Gastroesophageal sphincter (tissue), 3 donors: ENCODE measurements around the gene LDB2.

ENCODE experiments used
- CTCF ChIP-seq, 4 experiments: fragments of 200-600 bp in 2 of 4; fragments of 450-650 bp in 2 of 4; sonication (generic) in 1 of 4; IDR thresholded peaks; one replicate each; pipeline ENCODE4 v1.5.1; 2017 to 2019; ENCODE audit warnings: antibody characterized with exemption in 4 of 4, mild to moderate bottlenecking in 2 of 4, moderate library complexity in 2 of 4
- EP300 ChIP-seq: sonication (generic); formaldehyde crosslinking; IDR thresholded peaks from one replicate; pipeline ENCODE4 v1.6.1; 2017; ENCODE audit warnings: antibody characterized with exemption, mild to moderate bottlenecking
- POLR2A ChIP-seq, 2 donors: fragments of 450-650 bp; IDR thresholded peaks; one replicate each; pipeline ENCODE4 v1.6.1; 2017; ENCODE audit warnings: antibody characterized with exemption in 2 of 2, mild to moderate bottlenecking in 2 of 2, moderate library complexity in 1 of 2
- POLR2AphosphoS5 ChIP-seq: sonication (generic); formaldehyde crosslinking; IDR thresholded peaks from one replicate; pipeline ENCODE4 v1.6.1; 2017; ENCODE audit warnings: antibody characterized with exemption

- TF ChIP-seq CTCF (IDR thresholded peaks at IDR 0.05) (no peak), POLR2AphosphoS5 (no peak), POLR2A (IDR thresholded peaks at IDR 0.05) (no peak), EP300 (no peak)
Measured at GRCh38 chr4:16894406-16894805, 4.0 kb downstream of the LDB2 start.
